BLaER1 treated with 17β-estradiol and CSF1 and Interleukin-3, amounts not matched to agents 10 nM and 100 nM (cell line): Measurements from ENCODE around the gene SPG7.

Experiments used
- H3K27ac ChIP-seq, 11 experiments: shearing (Covaris generic); formaldehyde crosslinking; 2 replicates each; pipeline ENCODE4 v1.8.1; 2022
- H3K27me3 ChIP-seq, 11 experiments: shearing (Covaris generic); formaldehyde crosslinking; 2 replicates each; pipeline ENCODE4 v1.8.1; 2022
- H3K36me3 ChIP-seq, 11 experiments: shearing (Covaris generic); formaldehyde crosslinking; 2 replicates each; pipeline ENCODE4 v1.8.1; 2022
- H3K4me1 ChIP-seq, 10 experiments: shearing (Covaris generic); formaldehyde crosslinking; 2 replicates each; pipeline ENCODE4 v1.8.1; 2022
- H3K4me2 ChIP-seq, 11 experiments: shearing (Covaris generic); formaldehyde crosslinking; 2 replicates each; pipeline ENCODE4 v1.8.1; 2022
- H3K4me3 ChIP-seq, 10 experiments: shearing (Covaris generic); formaldehyde crosslinking; 2 replicates each; pipeline ENCODE4 v1.8.1; 2022
- H3K9ac ChIP-seq, 11 experiments: shearing (Covaris generic); formaldehyde crosslinking; 2 replicates each; pipeline ENCODE4 v1.8.1; 2022
- H3K9me3 ChIP-seq, 11 experiments: shearing (Covaris generic); formaldehyde crosslinking; replicated peaks in 1 of 11; 2 replicates each; pipeline ENCODE4 v1.8.1; 2022
- H4K20me1 ChIP-seq, 11 experiments: shearing (Covaris generic); formaldehyde crosslinking; 2 replicates each; pipeline ENCODE4 v1.8.1; 2022
- Cebpa-rat ChIP-seq, 11 experiments: shearing (Covaris generic); IDR thresholded peaks; 2 replicates each; pipeline ENCODE4 v1.8.1; 2022

SPG7 gene

DNA sequence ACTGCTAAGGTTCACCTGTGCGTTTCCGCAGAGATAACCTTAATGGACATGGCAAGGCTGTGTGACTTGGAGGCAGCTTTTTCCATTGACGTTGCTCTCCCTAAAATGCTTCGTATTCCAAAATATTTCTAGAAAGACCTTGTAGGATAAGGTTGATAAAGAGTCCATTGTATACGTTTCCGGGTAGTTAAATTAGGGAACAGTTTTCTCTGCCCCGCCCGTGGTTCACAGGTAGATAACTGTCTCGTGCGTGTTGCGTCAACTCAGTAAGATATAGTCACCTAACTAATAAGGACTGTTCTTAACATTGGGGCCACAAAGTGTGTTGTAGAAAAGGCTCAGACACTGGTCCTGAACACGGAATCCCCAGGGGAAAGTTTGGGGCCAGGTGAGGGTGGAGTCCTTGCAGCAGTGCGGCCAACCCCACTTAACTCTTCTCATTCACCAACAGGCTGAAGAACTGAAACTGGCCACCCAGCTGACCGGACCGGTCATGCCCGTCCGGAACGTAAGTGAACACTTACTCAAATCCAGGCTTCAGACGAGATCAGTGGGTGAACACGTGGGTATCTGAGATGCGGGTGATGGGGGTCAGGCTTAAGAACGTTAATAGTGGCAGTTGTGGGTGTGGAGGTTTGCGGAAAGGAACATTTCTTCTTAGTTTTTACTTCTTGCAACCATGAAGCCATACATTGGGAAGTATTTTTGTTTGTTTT lies 53.8 kb downstream of the SPG7 start:
- peak overlapping the region in 10 of 11 experiments; percentile 93 to 98 (median 96); a peak in 20 of 22 replicates for H3K27ac ChIP-seq
- peaks cover 38 to 50% (median 42%) of the 10 kb centered on the region in 11 experiments for H3K36me3 ChIP-seq

DNA sequence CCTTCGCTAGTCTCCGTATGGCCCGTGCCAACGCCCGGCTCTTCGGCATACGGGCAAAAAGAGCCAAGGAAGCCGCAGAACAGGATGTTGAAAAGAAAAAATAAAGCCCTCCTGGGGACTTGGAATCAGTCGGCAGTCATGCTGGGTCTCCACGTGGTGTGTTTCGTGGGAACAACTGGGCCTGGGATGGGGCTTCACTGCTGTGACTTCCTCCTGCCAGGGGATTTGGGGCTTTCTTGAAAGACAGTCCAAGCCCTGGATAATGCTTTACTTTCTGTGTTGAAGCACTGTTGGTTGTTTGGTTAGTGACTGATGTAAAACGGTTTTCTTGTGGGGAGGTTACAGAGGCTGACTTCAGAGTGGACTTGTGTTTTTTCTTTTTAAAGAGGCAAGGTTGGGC lies 54.7 kb downstream of the SPG7 start:
- H3K4me3 ChIP-seq, result peak overlapping the region in 9 of 10 experiments; percentile 80 to 99 (median 96); a peak in 18 of 20 replicates
- peaks cover 62 to 74% (median 72%) of the 10 kb centered on the region in 11 experiments for H4K20me1 ChIP-seq
- H3K4me1 ChIP-seq, result peaks cover 65 to 68% (median 66%) of the 10 kb centered on the region in 10 experiments
- no peak for TF ChIP-seq Cebpa-rat (IDR thresholded peaks at IDR 0.05)
- H3K27me3 ChIP-seq, result no peaks in the 10 kb centered on the region
- peak overlapping the region; percentile 92 to 99 (median 97) for H3K4me2 ChIP-seq
- peak overlapping the region; percentile 92 to 99 (median 96); a peak in 21 of 22 replicates for H3K9ac ChIP-seq
- peaks cover 38 to 54% (median 42%) of the 10 kb centered on the region in 11 experiments for H3K36me3 ChIP-seq
- H3K9me3 ChIP-seq, result peaks cover 0 to 8% (median 0%) of the 10 kb centered on the region in 11 experiments; a peak in 2 of 22 replicates
- H3K27ac ChIP-seq, result peak overlapping the region in 4 of 11 experiments; percentile 29 to 96 (median 95); a peak in 6 of 22 replicates

More for the DNA sequence above, 53.8 kb downstream of the SPG7 start:
- Histone ChIP-seq H3K4me3 (peak overlapping the region; percentile 80 to 99 (median 96)), H4K20me1 (peaks cover 62 to 72% (median 64%) of the 10 kb centered on the region in 11 experiments), H3K4me1 (peaks cover 74 to 77% (median 75%) of the 10 kb centered on the region in 10 experiments), H3K27me3 (no peaks in the 10 kb centered on the region), H3K4me2 (peak overlapping the region; percentile 92 to 99 (median 97)), H3K9ac (peak overlapping the region; percentile 92 to 99 (median 96)), H3K9me3 (peaks cover 0 to 8% (median 0%) of the 10 kb centered on the region in 11 experiments; a peak in 2 of 22 replicates)
- TF ChIP-seq Cebpa-rat (IDR thresholded peaks at IDR 0.05), result no peak

- Histone ChIP-seq H3K9ac (peak overlapping the region; percentile 92 to 99 (median 96)), H3K4me2 (peak overlapping the region; percentile 92 to 99 (median 97)), H4K20me1 (peaks cover 62 to 82% (median 79%) of the 10 kb centered on the region in 11 experiments), H3K36me3 (peaks cover 38 to 55% (median 42%) of the 10 kb centered on the region in 11 experiments), H3K27ac (peak overlapping the region in 1 of 11 experiments; percentile 94; a peak in 2 of 22 replicates), H3K27me3 (no peaks in the 10 kb centered on the region), H3K9me3 (peaks cover 0 to 8% (median 0%) of the 10 kb centered on the region in 11 experiments; a peak in 2 of 22 replicates), H3K4me1 (peaks cover 56 to 60% (median 58%) of the 10 kb centered on the region in 10 experiments), H3K4me3 (peak overlapping the region in 9 of 10 experiments; percentile 80 to 99 (median 96); a peak in 17 of 20 replicates)
- TF ChIP-seq Cebpa-rat (IDR thresholded peaks at IDR 0.05), result no peak
These were observed 55.6 kb downstream of the SPG7 start for GRCh38 chr16:89563639-89564392.

DNA sequence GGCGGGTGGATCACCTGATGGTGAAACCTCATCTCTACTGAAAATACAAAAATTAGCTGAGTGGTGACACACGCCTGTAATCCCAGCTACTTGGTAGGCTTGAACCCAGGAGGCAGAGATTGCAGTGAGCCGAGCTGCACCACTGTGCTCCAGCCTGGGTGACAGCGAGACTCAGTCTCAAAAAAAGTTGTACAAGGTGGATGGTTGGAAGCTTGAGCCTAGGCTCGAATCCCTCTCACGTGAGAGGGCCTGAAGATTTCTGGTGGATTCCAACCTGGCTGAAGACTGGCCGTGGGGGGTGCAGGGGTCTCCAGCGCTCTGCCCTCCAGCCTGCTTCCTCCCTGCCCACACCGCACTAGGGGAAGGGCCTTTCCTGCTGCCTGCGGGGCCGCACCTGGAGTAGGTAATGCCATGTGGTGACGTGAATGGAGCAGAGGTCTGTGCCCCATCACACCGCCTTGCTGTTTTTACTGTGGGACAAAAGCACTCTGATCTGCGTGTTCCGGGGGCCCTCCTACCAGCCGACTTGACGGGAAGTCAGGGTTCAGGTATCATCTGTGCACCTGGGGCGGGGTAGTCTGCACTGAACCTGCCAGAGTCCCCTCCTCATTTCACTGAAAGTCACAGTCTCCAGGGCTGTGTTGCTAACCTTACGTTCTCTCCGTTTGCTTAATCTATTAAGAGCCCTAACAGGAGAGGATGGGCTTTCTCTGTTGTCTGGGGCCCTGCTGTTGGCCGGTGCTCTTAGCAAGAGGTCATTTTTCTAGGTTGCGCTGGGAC lies 56.5 kb downstream of the SPG7 start:
- Histone ChIP-seq H3K36me3 (peaks cover 38 to 55% (median 42%) of the 10 kb centered on the region in 11 experiments), H3K4me2 (peak overlapping the region; percentile 92 to 99 (median 97)), H4K20me1 (peaks cover 62 to 89% (median 80%) of the 10 kb centered on the region in 11 experiments), H3K4me3 (peak overlapping the region in 9 of 10 experiments; percentile 11 to 99 (median 96); a peak in 15 of 20 replicates), H3K27ac (peak overlapping the region in 3 of 11 experiments; percentile 2 to 23 (median 19); a peak in 3 of 22 replicates), H3K4me1 (peaks cover 47 to 51% (median 50%) of the 10 kb centered on the region in 10 experiments), H3K9me3 (peaks cover 0 to 8% (median 0%) of the 10 kb centered on the region in 11 experiments; a peak in 2 of 22 replicates), H3K27me3 (no peaks in the 10 kb centered on the region), H3K9ac (peak overlapping the region; percentile 92 to 99 (median 96))
- TF ChIP-seq Cebpa-rat (IDR thresholded peaks at IDR 0.05), result no peak

- Histone ChIP-seq H3K4me2 (peak overlapping the region; percentile 92 to 99 (median 97)), H3K36me3 (peaks cover 38 to 55% (median 42%) of the 10 kb centered on the region in 11 experiments), H3K4me1 (peaks cover 45 to 50% (median 47%) of the 10 kb centered on the region in 10 experiments), H3K9me3 (peaks cover 0 to 8% (median 0%) of the 10 kb centered on the region in 11 experiments; a peak in 2 of 22 replicates), H4K20me1 (peaks cover 62 to 89% (median 80%) of the 10 kb centered on the region in 11 experiments), H3K4me3 (peak overlapping the region in 9 of 10 experiments; percentile 6 to 99 (median 33); a peak in 9 of 20 replicates), H3K9ac (peak overlapping the region; percentile 44 to 99 (median 96); a peak in 20 of 22 replicates), H3K27me3 (no peaks in the 10 kb centered on the region), H3K27ac (peak overlapping the region in 4 of 11 experiments; percentile 15 to 44 (median 24); a peak in 6 of 22 replicates)
- no peak for TF ChIP-seq Cebpa-rat (IDR thresholded peaks at IDR 0.05)
These were observed 57.0 kb downstream of the SPG7 start for GRCh38 chr16:89565256-89565505.

DNA sequence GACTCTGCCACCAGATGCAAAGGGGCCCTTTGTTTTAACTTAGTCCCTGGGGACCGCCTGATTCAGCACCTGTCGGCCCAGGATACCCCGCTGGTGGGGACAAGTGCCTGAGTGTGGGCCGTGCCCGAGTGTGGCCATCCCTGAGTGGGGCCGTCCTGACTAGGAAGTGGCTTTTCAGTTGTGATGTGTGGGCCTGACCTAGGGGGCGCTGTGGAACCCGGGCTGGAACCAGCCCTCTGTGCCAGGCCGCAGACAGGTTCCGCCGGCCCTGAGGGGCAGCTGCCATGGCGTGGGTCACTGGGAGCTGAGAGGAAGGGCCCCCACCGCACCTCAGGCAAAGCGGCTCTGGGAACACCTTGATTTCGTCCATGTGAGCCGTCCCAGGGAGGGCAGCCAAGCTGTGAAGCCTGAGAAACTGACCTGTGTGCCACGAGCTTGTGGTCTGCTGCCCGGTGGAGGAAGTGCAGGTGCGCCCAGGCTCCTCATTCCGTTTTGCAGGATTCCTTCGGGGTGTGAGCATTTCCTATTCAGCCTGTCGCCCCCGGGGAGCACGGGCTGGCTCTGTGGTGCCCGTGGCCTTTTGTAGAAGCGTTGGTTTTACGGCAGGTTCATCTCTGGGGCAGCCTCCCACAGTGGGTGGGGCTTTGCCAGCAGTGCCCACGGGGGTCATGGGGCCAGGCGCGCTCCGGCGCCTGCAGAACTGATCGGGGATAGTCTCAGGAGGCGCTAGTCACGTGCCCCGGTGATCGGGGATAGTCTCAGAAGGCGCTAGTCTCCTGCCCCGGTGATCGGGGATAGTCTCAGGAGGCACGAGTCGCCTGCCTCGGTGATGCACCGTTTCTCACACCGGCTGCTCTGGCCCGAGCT lies 57.5 kb downstream of the SPG7 start:
- Histone ChIP-seq H3K9me3 (peaks cover 0 to 8% (median 0%) of the 10 kb centered on the region in 11 experiments; a peak in 2 of 22 replicates), H3K4me1 (peaks cover 45 to 50% (median 47%) of the 10 kb centered on the region in 10 experiments), H3K27me3 (no peaks in the 10 kb centered on the region), H3K4me3 (peak overlapping the region in 9 of 10 experiments; percentile 6 to 99 (median 33); a peak in 10 of 20 replicates), H3K9ac (peak overlapping the region; percentile 18 to 99 (median 94); a peak in 21 of 22 replicates), H3K36me3 (peaks cover 38 to 55% (median 42%) of the 10 kb centered on the region in 11 experiments), H4K20me1 (peaks cover 61 to 88% (median 79%) of the 10 kb centered on the region in 11 experiments), H3K27ac (peak overlapping the region in 4 of 11 experiments; percentile 15 to 44 (median 24); a peak in 7 of 22 replicates), H3K4me2 (peak overlapping the region; percentile 92 to 99 (median 97))
- no peak for TF ChIP-seq Cebpa-rat (IDR thresholded peaks at IDR 0.05)
